ACC112 (cell line): Measurements from ENCODE around the gene PLA2G2C.
"Not testable (repeated sequence)": the region's sequence is repeated elsewhere in the genome, so short reads cannot be mapped to it uniquely, and the experiment has no call there.

Experiments
- H2AFZ ChIP-seq: fragments of 200-600 bp; sonication (generic); one replicate; pipeline ENCODE4 v1.6.0; 2017; ENCODE audit warnings: antibody characterized with exemption, low read length; ENCODE audit not compliant: unreplicated experiment
- H3K27ac ChIP-seq: fragments of 200-600 bp; sonication (generic); 2 replicates; pipeline ENCODE4 v1.5.1; 2014; ENCODE audit warnings: low read depth, mild to moderate bottlenecking, antibody characterized with exemption, low read length, moderate library complexity
- H3K27me3 ChIP-seq: fragments of 200-600 bp; sonication (generic); 2 replicates; pipeline ENCODE4 v1.6.1; 2014; ENCODE audit warnings: mild to moderate bottlenecking, antibody characterized with exemption, low read length, moderate library complexity, mixed read lengths; ENCODE audit not compliant: insufficient read depth
- H3K36me3 ChIP-seq: fragments of 200-600 bp; sonication (generic); 2 replicates; pipeline ENCODE4 v1.6.1; 2016; ENCODE audit warnings: mild to moderate bottlenecking, antibody characterized with exemption, low read length, moderate library complexity, mixed read lengths; ENCODE audit not compliant: insufficient read depth
- H3K4me1 ChIP-seq: fragments of 200-600 bp; sonication (generic); one replicate; pipeline ENCODE4 v1.6.1; 2016; ENCODE audit warnings: low read length, mixed read lengths; ENCODE audit not compliant: insufficient read depth, unreplicated experiment, control insufficient read depth
- H3K4me3 ChIP-seq: fragments of 200-600 bp; sonication (generic); 2 replicates; pipeline ENCODE4 v1.5.1; 2014; ENCODE audit warnings: mild to moderate bottlenecking, low read depth, low read length
- H3K79me2 ChIP-seq: fragments of 200-600 bp; sonication (generic); one replicate; pipeline ENCODE4 v1.6.0; 2016; ENCODE audit warnings: low read length; ENCODE audit not compliant: control insufficient read depth, unreplicated experiment, insufficient read depth

Gene PLA2G2C

DNA sequence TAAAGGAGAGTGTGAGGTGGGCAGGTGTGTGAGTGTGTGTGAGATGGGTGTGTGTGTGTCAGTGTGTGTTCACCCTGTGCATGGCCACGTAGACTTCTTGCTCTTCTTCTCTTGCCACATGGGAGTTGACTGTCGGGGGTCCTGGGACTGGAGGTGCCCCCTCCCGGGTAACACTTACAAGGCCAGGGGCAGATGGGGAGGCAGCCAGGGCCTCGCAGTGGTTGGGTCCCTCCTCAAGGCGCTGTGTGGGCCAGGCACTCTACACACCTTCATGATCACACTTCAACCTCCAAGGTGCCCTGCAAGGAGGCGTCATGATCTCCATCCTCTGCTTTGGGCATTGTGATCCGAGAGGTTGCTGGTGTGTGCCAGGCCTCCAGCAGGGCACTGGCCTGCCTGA, 44.9 kb downstream of the PLA2G2C start:
- Histone ChIP-seq H2AFZ (no peak overlapping the region), H3K79me2 (no peaks in the 10 kb centered on the region), H3K4me1 (no peaks in the 10 kb centered on the region), H3K27ac (no peak overlapping the region), H3K36me3 (no peaks in the 10 kb centered on the region), H3K27me3 (peaks cover 26% of the 10 kb centered on the region), H3K4me3 (no peak overlapping the region)

DNA sequence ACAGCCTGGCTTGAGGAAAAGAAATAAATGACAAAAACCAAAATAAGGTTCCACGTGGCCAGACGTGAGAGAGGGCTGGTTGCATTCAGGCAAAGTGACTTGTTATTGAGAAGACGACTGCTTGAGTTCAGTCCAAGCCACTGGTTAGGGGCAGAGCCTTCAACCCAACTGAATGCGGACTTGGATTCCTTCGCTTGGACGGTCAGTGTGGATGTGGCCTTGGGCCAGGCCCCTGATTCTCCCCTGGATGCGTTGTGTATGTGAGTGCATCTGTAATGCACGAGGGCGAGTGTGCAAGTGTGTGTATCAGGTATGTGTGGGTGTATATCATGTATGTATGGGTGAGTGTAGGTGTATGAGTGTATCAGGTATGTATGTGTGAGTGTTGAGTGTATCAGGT, 45.3 kb downstream of the PLA2G2C start:
- Histone ChIP-seq H3K4me1 (no peaks in the 10 kb centered on the region), H3K36me3 (no peaks in the 10 kb centered on the region), H3K79me2 (no peaks in the 10 kb centered on the region), H3K27me3 (peaks cover 27% of the 10 kb centered on the region), H3K27ac (no peak overlapping the region), H3K4me3 (no peak overlapping the region), H2AFZ (no peak overlapping the region)

DNA sequence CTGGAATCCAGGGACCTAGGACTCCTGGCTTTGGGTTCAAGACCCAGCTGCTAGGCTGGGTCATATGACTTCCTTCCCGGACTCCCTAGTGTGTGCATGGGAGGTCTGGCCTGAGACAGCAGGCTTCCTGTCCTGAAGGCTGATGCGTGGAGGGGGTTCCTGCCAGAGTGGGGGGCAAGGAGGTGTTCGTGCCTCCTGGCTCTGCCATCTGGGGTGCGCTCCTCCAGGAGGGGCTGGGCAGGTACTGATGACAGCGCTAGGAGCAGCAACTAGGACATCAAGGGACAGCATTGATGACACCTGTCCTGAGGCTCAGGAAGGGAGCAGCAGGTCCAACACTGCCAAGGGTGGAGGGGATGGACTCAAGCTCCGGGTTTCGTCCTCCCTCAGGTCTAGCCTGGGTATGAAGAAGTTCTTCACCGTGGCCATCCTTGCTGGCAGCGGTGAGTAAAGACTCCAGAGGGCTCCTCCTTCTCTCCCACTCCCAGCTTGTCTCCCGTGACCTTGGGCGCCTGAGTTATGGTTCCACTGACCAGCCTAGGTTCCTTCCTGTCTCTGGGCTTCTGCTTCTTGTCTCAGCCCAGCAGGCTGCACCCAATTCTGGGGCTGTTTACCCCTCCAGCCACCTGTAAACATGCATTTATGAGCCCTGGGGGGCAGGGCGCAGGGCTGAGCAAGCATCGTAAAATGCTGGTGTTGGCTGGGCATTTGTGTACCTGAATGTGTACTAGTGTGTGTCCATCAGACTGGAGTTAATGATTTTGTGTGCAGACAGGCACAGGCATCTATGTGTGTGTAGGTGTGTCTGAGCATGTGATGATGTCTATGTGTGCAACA, 46.3 kb downstream of the PLA2G2C start:
- Histone ChIP-seq H3K27me3 (peaks cover 33% of the 10 kb centered on the region), H3K4me1 (no peaks in the 10 kb centered on the region), H2AFZ (no peak overlapping the region), H3K4me3 (no peak overlapping the region), H3K36me3 (no peaks in the 10 kb centered on the region), H3K79me2 (no peaks in the 10 kb centered on the region), H3K27ac (no peak overlapping the region)

DNA sequence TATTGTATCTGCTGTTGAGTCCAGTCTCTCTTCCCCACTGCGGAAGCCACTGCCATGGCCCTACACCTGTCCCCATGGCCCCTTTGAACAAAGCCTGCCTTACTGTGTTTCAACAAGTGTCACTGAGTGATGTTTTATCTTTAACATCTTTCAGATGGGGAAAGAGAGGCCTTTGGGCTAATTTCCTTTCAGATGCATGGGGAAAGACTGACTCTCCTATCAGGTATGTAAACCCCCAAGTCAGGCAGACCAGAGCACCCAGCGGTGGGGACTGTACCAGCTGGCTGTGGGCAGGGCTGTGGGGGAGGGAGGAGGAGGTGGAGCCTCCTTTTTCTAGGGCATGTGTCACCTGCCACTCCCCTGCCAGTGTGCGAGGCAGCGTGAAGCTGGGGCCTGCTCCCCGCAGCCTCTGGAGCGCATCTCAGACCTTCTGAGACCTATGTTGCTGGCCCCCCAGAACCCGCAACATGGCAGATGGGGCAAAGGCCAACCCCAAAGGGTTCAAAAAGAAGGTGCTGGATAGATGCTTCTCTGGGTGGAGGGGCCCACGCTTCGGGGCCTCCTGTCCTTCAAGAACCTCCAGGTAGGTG, 47.3 kb downstream of the PLA2G2C start, which contains the start of gene PLA2G2F:
TSS of gene PLA2G2F (plus strand) at position 363 of the 590 bp plus-strand sequence. CDS start at position 468, 105 bp downstream.
- no peak within 1 kb of the TSS for H3K4me3 ChIP-seq
- H3K79me2 ChIP-seq = no peaks in the 10 kb centered on the region
- no peak within 1 kb of the TSS for H2AFZ ChIP-seq
- no peaks in the 10 kb centered on the region for H3K36me3 ChIP-seq
- no peaks in the 10 kb centered on the region for H3K4me1 ChIP-seq
- H3K27me3 ChIP-seq = peaks cover 33% of the 10 kb centered on the region
- H3K27ac ChIP-seq = no peak within 1 kb of the TSS

DNA sequence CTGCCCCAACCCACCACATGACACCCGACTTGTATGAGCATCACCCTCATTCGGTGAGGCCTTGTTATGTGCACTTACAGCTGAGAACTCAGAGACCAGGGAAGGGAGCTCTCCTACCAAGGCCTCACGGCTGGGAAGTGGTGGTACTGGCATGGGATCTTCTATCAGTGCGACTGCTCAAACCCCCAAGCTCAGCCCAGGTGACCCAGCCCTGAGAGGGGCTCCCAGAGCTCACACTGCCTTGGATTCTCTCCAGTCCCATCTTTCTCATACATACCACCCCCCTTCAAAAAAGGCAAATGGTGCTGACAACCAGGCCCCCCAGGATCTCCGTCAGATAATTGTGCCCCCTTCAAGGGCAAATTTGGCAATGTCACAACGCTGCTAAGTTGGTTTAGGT, 48.0 kb downstream of the PLA2G2C start:
- H3K27ac ChIP-seq = no peak overlapping the region
- no peaks in the 10 kb centered on the region for H3K4me1 ChIP-seq
- H3K36me3 ChIP-seq = no peaks in the 10 kb centered on the region
- peaks cover 32% of the 10 kb centered on the region for H3K27me3 ChIP-seq
- no peaks in the 10 kb centered on the region for H3K79me2 ChIP-seq
- no peak overlapping the region for H2AFZ ChIP-seq
- H3K4me3 ChIP-seq = no peak overlapping the region

DNA sequence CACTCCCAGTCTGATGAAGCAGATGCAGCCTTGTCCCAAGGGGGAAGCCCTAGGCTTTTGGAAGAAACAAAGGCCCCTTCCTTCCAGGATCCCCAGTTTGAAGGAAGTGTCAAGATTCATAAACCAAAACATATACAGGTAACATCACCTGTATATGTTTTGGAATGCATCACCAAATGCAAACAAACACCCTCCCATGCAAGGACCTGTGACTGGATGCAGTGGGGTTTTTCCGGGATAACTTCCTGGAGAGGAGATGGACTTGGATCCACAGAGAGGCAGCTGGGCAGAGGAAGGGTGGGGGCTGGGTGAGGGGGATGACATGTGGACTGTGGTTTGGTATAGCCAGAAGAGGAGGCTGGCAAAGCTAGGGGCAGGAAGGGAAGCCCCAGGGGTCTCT, 48.7 kb downstream of the PLA2G2C start:
- no peak overlapping the region for H3K27ac ChIP-seq
- peaks cover 36% of the 10 kb centered on the region for H3K27me3 ChIP-seq
- no peaks in the 10 kb centered on the region for H3K4me1 ChIP-seq
- no peaks in the 10 kb centered on the region for H3K36me3 ChIP-seq
- no peak overlapping the region for H2AFZ ChIP-seq
- no peaks in the 10 kb centered on the region for H3K79me2 ChIP-seq
- no peak overlapping the region for H3K4me3 ChIP-seq

DNA sequence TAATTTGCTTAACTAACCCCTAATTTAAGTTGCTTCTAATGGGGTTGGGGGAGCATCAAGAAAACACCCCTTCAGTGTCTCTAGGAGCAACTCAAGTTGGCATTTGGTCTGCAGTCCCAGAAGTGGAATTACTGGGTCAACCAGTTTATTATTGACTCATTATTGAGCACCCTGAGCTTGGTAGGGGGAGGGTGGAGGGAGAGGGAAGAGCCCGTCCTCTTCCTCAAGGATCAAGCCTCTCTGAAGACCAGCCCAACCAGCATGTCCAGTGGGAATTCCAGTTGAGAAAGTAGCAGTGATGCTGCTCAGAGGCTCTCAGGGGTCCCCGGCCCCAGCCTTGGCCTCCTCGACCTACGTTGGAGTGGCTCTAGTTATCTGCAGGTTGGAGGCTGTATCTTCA, 49.3 kb downstream of the PLA2G2C start:
- no peaks in the 10 kb centered on the region for H3K36me3 ChIP-seq
- H3K4me3 ChIP-seq = no peak overlapping the region
- H3K4me1 ChIP-seq = no peaks in the 10 kb centered on the region
- H3K27me3 ChIP-seq = peaks cover 41% of the 10 kb centered on the region
- no peak overlapping the region for H2AFZ ChIP-seq
- no peaks in the 10 kb centered on the region for H3K79me2 ChIP-seq
- no peak overlapping the region for H3K27ac ChIP-seq

DNA sequence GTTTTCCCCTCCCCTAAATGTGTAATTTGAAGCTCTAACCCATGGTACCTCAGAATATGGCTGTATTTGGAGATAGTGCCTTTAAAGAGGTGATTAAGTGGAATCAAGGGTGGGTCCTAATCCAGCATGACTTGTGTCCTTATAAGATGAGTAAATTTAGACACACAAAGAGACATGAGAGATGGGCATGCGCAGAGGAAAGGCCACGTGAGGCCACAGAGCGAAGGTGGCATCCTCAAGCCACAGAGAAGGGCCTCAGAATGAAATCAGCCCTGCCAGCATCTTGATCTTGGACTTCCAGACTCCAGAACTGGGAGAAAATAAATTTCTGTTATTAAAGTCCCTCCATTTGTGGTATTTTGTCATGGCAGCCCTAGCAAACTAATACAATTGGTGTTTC, 50.1 kb downstream of the PLA2G2C start:
- peaks cover 40% of the 10 kb centered on the region for H3K27me3 ChIP-seq
- H3K79me2 ChIP-seq = no peaks in the 10 kb centered on the region
- no peak overlapping the region for H3K4me3 ChIP-seq
- no peak overlapping the region for H2AFZ ChIP-seq
- no peaks in the 10 kb centered on the region for H3K4me1 ChIP-seq
- no peaks in the 10 kb centered on the region for H3K36me3 ChIP-seq
- no peak overlapping the region for H3K27ac ChIP-seq

DNA sequence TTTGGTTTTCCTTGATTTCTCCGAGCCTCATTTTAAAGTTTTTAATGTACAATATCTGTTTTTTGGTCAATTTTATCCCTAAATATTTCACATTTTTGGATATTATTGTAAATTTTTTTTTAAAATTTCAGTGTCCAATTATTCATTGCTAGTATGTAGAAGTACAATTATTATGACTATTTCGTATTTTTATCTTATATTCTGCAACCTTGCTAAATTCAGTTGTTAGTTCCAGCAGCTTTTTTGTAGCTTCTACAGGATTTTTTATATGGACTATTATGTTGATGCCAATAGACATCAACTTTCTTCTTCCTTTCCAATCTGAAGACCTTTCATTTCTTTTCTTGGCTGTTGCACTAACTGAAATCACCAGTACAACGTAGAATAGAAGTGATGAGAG, 51.3 kb downstream of the PLA2G2C start:
- Histone ChIP-seq H3K4me1 (no peaks in the 10 kb centered on the region), H3K27ac (no peak overlapping the region), H3K36me3 (no peaks in the 10 kb centered on the region), H2AFZ (no peak overlapping the region), H3K27me3 (peaks cover 40% of the 10 kb centered on the region), H3K79me2 (no peaks in the 10 kb centered on the region), H3K4me3 (no peak overlapping the region)

DNA sequence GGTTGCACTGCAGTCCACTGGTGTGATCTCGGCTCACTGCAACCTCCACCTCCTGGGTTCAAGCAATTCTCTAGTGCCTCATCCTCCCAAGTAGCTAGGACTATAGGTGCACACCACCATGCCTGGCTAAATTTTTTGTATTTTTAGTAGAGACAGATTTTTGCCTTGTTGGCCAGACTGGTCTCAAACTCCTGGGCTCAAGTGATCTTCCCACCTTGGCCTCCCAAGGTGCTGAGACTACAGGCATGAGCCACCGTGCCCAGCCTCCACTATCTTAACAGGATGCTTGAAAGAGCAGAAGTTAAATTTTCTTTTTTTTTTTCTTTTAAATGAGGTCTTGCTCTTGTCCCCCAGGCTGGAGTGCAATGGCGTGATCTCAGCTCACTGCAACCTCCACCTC, 55.8 kb downstream of the PLA2G2C start:
- not testable (repeated sequence) for H3K4me1 ChIP-seq, H3K4me3 ChIP-seq, H2AFZ ChIP-seq

More for the DNA sequence above, 55.8 kb downstream of the PLA2G2C start:
- H3K36me3 ChIP-seq, H3K27ac ChIP-seq, H3K79me2 ChIP-seq: not testable (repeated sequence)
- peaks cover 27% of the 10 kb centered on the region for H3K27me3 ChIP-seq
